HepG2 (cell line): ENCODE data around the gene ZNF605. TPM values are rescaled to one million over a fixed set of nuclear protein-coding genes. Genes with fewer than 3 reads are reported as not detected.

Experiments used
- CREM ChIP-seq, 2 experiments: sonication (generic) in 1 of 2; formaldehyde crosslinking in 1 of 2; IDR thresholded peaks; 2 replicates each; pipeline versions ENCODE4 v1.4.0 to v1.6.1; 2016 to 2020; ENCODE audit warnings: antibody characterized with exemption in 1 of 2, mild to moderate bottlenecking in 1 of 2, missing genetic modification reagents in 1 of 2
- GABPB1 ChIP-seq: IDR thresholded peaks from 2 replicates; pipeline ENCODE4 v1.6.1; 2016; ENCODE audit warnings: mild to moderate bottlenecking, missing genetic modification reagents, moderate library complexity, missing compliant biosample characterization
- NFIC ChIP-seq: IDR thresholded peaks from 2 replicates; pipeline ENCODE4 v1.6.1; 2012; ENCODE audit warnings: mild to moderate bottlenecking, low read length, inconsistent platforms
- NFKBIZ ChIP-seq: IDR thresholded peaks from 2 replicates; pipeline ENCODE4 v1.6.1; 2018; ENCODE audit warnings: missing genetic modification reagents, missing compliant biosample characterization
- RARA ChIP-seq: IDR thresholded peaks from 2 replicates; pipeline ENCODE4 v1.6.1; 2016; ENCODE audit warnings: missing genetic modification reagents, missing compliant biosample characterization
- WIZ ChIP-seq: sonication (generic); formaldehyde crosslinking; IDR thresholded peaks from 2 replicates; pipeline ENCODE4 v1.5.1; 2020; ENCODE audit warnings: mild to moderate bottlenecking, missing genetic modification reagents
- ZBTB7A ChIP-seq: sonication (generic); formaldehyde crosslinking; IDR thresholded peaks from 2 replicates; pipeline ENCODE4 v1.8.0; 2022; ENCODE audit warnings: mild to moderate bottlenecking, missing genetic modification reagents
- ZHX2 ChIP-seq, 2 experiments: sonication (generic) in 1 of 2; formaldehyde crosslinking in 1 of 2; IDR thresholded peaks; 2 replicates each; pipeline versions ENCODE4 v1.6.1 to v1.9.0; 2014 to 2022; ENCODE audit warnings: antibody characterized with exemption in 1 of 2, borderline replicate concordance in 1 of 2, inconsistent platforms in 1 of 2, low read depth in 1 of 2, missing genetic modification reagents in 1 of 2
- ZMYM4 ChIP-seq: sonication (generic); formaldehyde crosslinking; IDR thresholded peaks from 2 replicates; pipeline ENCODE4 v1.8.1; 2023; ENCODE audit warnings: mild to moderate bottlenecking, missing genetic modification reagents
- ZNF337 ChIP-seq: sonication (generic); formaldehyde crosslinking; IDR thresholded peaks from 2 replicates; pipeline ENCODE4 v1.5.1; 2020; ENCODE audit warnings: missing genetic modification reagents, low read depth, mild to moderate bottlenecking, borderline replicate concordance
- ZNF558 ChIP-seq: sonication (generic); formaldehyde crosslinking; IDR thresholded peaks from 2 replicates; pipeline ENCODE4 v1.9.0; 2022; ENCODE audit warnings: mild to moderate bottlenecking, missing genetic modification reagents, borderline replicate concordance
- ZNF790 ChIP-seq: sonication (generic); formaldehyde crosslinking; IDR thresholded peaks from 2 replicates; pipeline ENCODE4 v1.8.0; 2022; ENCODE audit warnings: missing genetic modification reagents, mild to moderate bottlenecking, borderline replicate concordance
- polyA plus RNA-seq, 8 experiments: library from polyadenylated mRNA; depleted of rRNA in 3 of 8; stranded (reverse) in 7 of 8; unstranded in 1 of 8; fragments of >200 nt; fragmentation: Illumina TruSeq in 4 of 8; extraction: Trizol in 4 of 8; gene quantifications; 2 replicates each; pipeline versions ENCODE4 v1.2.1 to v1.2.3, GENCODE V29; 2011 to 2016; ENCODE audit warnings: low read depth in 4 of 8, missing spikeins in 1 of 8, mixed read lengths in 1 of 8; ENCODE audit not compliant: insufficient read depth in 1 of 8
- total RNA-seq, 5 experiments: library from RNA; depleted of rRNA; stranded (reverse); fragments of >200 nt; fragmentation: Illumina TruSeq; extraction: Trizol; gene quantifications; 2 replicates each; pipeline ENCODE4 v1.2.3, GENCODE V29; 2016; ENCODE audit warnings: low read depth in 1 of 5
- TF ChIP-seq, protein P1 (sequence below): sonication (generic); formaldehyde crosslinking; IDR thresholded peaks from 2 replicates; pipeline ENCODE4 v1.4.0; 2020; ENCODE audit warnings: mild to moderate bottlenecking, low read depth, missing genetic modification reagents
- TF ChIP-seq, protein P2 (sequence below): sonication (generic); formaldehyde crosslinking; conservative IDR thresholded peaks from 2 replicates; pipeline ENCODE4 v1.8.0; 2022; ENCODE audit warnings: mild to moderate bottlenecking, moderate library complexity, missing genetic modification reagents
- TF ChIP-seq, protein P3 (sequence below): sonication (generic); formaldehyde crosslinking; IDR thresholded peaks from 2 replicates; pipeline ENCODE4 v1.4.0; 2020; ENCODE audit warnings: missing genetic modification reagents, mild to moderate bottlenecking, borderline replicate concordance

ZNF605 gene
- total and polyA plus RNA-seq, 2 of the 13 experiments (the other 11 are each of a cell fraction or from before 2014, with no cell fraction given): 6.7 to 6.8 TPM

DNA sequence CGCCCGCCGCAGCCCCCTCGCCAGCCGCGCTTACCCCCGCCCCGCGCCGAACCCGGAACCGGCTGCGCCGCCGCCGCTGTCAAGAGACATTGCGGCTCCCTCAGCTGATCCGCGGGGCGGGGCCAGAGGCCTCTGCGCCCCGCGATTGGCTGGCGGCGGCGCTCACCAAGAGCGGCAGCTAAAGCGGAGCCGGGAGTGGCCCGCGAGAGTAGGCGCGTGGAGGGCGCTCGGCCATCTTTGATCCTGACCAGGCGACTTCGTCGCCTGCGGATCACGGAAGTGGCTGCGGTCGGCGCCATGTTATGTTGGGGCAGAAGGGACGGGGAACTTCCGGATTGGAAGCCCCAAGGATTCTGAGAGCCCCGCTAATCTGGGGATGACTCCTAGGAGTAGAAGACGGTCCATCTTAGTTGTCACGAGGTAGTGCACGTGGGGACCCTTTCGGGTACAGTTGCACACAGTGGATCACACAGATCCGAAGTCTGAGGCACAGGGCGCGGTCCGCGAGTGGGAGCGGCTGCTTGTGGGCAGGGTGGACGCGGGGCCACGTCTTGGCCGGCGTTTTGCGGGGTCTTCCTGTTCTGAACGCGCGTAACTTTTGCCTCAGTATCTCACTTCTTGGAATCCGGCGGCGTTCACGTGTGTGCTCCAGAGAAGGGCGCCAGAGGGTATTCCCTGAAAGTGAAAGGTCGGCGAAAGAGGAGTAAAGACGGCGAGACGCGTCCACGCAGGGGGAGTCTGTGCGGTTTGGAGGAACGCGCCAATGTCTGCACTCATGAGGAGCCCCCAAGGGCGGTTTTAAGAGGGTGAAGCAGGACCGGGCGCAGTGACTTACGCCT, 68.4 kb downstream of the ZNF605 start, which contains the start of gene CHFR (continued):
- TF ChIP-seq, protein P1, sequence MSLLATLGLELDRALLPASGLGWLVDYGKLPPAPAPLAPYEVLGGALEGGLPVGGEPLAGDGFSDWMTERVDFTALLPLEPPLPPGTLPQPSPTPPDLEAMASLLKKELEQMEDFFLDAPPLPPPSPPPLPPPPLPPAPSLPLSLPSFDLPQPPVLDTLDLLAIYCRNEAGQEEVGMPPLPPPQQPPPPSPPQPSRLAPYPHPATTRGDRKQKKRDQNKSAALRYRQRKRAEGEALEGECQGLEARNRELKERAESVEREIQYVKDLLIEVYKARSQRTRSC (CRISPR knock-in tag): peak; percentile 84; the same call in 1 of the 2 replicates
- peak; percentile 93 for TF ChIP-seq ZHX2 (IDR thresholded peaks at IDR 0.05; ENCODE audit: low read depth)
- TF ChIP-seq ZHX2 (CRISPR knock-in tag; IDR thresholded peaks at IDR 0.05; ENCODE audit: borderline replicate concordance): no peak
- peak; percentile 81 for TF ChIP-seq ZMYM4 (CRISPR knock-in tag)
- peak; percentile 84 for TF ChIP-seq CREM (IDR thresholded peaks at IDR 0.05)
- no peak for TF ChIP-seq CREM (CRISPR knock-in tag; IDR thresholded peaks at IDR 0.05)
- TF ChIP-seq NFKBIZ (CRISPR knock-in tag): no peak; the same call in 1 of the 2 replicates
- peak; percentile 65; the same call in 1 of the 2 replicates for TF ChIP-seq ZNF558 (CRISPR knock-in tag)
- TF ChIP-seq ZNF790 (CRISPR knock-in tag): no peak
- TF ChIP-seq, protein P2, sequence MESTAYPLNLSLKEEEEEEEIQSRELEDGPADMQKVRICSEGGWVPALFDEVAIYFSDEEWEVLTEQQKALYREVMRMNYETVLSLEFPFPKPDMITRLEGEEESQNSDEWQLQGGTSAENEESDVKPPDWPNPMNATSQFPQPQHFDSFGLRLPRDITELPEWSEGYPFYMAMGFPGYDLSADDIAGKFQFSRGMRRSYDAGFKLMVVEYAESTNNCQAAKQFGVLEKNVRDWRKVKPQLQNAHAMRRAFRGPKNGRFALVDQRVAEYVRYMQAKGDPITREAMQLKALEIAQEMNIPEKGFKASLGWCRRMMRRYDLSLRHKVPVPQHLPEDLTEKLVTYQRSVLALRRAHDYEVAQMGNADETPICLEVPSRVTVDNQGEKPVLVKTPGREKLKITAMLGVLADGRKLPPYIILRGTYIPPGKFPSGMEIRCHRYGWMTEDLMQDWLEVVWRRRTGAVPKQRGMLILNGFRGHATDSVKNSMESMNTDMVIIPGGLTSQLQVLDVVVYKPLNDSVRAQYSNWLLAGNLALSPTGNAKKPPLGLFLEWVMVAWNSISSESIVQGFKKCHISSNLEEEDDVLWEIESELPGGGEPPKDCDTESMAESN (CRISPR knock-in tag): peak; percentile 85
- 0 out of 2 replicates have a peak, but pooled peaks have one; percentile 51 for TF ChIP-seq ZNF337 (CRISPR knock-in tag)
- peak; percentile 14; the same call in 1 of the 2 replicates for TF ChIP-seq NFIC
- peak; percentile 37; the same call in 1 of the 2 replicates for TF ChIP-seq RARA
- TF ChIP-seq GABPB1 (CRISPR knock-in tag): peak; percentile 93
- peak; percentile 27; the same call in 1 of the 2 replicates for TF ChIP-seq ZBTB7A
- TF ChIP-seq, protein P3, sequence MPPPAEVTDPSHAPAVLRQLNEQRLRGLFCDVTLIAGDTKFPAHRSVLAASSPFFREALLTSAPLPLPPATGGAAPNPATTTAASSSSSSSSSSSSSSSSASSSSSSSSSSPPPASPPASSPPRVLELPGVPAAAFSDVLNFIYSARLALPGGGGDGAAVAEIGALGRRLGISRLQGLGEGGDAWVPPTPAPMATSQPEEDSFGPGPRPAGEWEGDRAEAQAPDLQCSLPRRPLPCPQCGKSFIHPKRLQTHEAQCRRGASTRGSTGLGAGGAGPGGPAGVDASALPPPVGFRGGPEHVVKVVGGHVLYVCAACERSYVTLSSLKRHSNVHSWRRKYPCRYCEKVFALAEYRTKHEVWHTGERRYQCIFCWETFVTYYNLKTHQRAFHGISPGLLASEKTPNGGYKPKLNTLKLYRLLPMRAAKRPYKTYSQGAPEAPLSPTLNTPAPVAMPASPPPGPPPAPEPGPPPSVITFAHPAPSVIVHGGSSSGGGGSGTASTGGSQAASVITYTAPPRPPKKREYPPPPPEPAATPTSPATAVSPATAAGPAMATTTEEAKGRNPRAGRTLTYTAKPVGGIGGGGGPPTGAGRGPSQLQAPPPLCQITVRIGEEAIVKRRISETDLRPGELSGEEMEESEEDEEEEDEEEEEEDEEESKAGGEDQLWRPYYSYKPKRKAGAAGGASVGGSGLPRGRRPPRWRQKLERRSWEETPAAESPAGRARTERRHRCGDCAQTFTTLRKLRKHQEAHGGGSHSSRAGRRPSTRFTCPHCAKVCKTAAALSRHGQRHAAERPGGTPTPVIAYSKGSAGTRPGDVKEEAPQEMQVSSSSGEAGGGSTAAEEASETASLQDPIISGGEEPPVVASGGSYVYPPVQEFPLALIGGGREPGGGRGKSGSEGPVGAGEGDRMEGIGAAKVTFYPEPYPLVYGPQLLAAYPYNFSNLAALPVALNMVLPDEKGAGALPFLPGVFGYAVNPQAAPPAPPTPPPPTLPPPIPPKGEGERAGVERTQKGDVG (CRISPR knock-in tag): no peak
- TF ChIP-seq WIZ (CRISPR knock-in tag): peak; percentile 25; the same call in 1 of the 2 replicates
